ENCODE data around the gene WNT3. TPM values are rescaled to one million over a fixed set of nuclear protein-coding genes. Genes with fewer than 3 reads are reported as not detected.
"Not testable (repeated sequence)": the region's sequence is repeated elsewhere in the genome, so short reads cannot be mapped to it uniquely, and the experiment has no call there.

WNT3 gene
- total RNA-seq, 1 experiment from 2014 or later = 5.3 TPM

DNA sequence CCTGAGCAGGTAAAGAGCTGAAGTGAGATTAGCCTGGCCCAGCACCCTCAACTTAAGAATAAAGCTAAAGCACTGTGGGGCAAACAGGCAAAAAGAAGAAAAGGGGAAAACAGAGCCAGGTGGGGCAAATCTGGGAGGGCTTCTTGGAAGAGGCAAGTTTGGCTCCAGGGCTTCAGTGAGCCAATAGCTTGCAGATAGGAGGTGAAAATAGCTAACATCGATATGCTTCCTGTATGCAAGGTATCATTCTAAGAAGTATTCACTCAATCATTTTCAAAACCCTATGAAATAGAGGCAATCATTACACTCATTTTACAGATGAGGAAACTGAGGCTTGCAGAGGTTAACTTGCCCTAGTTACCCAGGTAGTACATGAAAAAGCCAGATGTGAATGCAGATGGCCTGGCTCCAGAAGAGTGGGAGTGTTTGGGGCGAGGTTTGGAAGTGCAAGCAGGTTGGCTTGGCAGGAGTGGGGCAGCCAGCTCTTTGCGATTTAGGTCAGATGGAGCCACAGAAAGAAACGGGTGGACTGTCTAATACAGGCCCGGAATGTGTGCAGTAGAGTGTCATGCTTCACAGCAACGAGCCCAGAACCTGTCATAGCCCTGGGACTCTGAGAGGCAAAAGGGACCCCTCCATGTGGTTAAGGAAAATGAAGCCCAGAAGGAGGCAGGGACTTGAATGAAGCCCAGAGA lies 5.7 kb downstream of the WNT3 start:
- no peak for DNase-seq (ENCODE audit: low spot score)

DNA sequence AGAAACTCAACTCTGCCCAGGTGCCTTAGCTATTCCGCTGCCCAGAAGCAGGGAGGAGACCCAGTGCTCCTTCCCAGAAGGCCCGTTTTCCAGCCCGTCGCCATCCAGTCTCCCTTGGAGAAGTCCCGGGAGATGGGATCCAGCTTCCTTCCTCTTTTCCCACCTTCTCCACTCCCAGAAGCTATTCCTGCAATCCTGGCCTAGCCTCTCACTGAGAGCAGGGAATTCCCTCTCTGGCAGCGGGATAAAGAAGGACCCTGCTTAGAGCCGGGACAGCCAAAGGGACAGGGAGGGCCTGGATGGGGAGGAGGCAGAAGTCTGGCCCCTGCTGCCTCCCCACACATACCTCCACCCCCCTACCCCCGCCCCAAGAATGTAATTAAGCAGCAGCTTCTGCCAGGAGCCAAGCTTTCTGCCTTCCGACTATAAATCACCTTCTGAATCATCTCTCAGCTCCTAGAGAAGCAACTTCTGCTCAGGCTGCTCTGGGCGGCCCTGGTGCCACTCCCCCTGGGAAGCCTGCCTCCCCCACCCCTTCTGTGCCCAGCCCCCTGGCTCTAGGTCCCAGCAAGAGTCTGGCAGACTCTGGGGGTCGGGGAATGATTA lies 6.4 kb downstream of the WNT3 start:
- peak; percentile 86 for DNase-seq (ENCODE audit: low spot score)

DNA sequence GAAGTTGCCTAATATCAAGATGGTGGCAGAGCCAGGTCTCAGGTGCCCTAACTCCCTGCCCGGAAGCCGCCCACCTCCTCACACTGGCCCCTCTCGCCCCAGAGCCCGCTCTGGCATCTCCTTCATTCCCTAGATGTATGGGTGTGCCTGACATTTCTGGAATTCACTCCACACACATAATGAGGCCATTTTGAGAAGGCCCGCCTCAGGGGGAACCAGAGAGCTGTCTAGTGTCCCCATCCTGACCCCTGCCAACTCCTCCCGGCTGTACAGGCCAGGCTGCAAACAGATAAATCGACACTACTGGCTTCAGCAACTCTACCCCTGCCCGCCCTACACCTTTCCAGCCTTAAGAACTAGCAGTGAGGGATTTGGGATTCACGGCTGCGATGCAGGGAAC lies 7.7 kb downstream of the WNT3 start:
- no peak for DNase-seq (ENCODE audit: low spot score)

DNA sequence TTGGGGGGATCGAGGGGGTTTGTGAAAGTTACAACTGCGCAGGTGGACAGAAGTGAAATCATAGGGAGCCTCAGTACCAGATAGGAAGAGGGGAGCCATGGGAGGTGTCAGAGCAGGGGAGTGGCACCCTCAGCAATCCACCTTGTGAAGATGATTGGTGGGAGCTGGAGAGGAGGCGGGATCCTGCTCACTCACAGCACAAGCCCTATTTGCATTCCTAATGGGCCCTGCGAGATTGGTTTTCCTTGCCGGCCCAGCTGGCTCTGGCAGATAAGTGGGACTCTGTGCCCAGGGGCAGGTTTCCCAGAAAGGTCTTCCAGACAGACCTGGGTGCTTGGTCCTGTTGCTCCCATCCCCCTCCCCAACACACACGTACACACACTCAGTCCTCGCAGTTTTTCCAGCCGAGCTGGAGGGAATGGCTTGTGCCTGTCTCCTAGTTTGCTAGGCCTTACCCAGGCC lies 9.4 kb downstream of the WNT3 start:
- no peak for DNase-seq (ENCODE audit: low spot score)

DNA sequence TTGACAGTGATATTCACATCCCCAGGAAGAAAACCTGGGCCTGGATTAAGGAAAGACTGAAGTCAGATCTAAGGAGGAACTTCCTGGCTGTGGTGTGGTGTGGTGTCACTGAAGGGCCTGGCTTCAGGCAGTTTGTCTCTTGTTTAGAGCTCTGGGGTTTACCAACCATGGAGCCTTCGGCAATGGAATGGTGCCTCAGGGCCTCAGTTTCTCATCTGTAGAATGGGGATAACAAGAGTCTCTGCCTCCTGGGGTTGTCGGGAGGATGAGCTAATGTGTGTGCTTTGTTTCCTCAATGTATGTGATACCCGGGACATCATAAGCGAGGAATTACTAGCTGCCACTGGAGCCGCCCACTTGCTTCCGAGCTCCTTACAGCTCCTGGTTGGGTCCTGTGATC lies 12.7 kb downstream of the WNT3 start:
- no peak for DNase-seq (ENCODE audit: low spot score)

DNA sequence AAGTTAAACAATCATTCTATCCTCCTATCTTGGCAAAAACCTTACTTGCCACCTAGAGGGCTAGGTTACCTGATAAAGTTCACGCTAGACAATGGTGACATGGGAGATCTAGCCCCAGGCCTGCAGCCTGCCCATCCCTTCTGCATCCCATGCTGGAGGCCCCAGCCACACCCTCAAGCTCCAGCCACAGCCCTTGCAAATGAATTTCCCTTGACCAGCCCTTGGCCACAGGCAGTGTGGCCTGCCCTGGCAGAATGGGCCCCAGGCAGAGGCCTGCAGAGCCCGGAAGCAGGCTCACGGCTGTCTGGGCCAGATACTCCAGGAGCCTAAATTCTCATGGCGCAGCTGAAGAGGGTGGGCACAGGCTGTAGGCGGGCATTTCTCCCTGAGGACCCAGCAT lies 14.9 kb downstream of the WNT3 start:
- DNase-seq (ENCODE audit: low spot score) = no peak

DNA sequence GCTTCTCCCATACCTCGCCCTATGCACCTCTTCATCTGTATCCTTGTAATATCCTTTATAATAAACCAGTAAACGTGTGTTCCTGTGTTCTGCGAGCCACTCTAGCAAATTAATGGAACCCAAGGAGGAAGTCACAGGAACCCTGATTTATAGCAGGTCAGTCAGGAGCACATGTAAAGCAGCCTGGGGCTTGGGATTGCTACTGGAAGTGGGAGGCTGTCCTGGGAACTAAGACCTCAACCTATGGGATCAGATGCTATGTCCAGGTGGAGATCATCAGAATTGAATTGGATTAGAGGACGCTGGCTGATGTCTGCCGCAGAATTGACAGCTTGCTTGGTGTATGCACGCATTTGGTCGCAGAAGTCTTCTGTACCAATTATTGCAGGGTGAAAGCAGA lies 15.7 kb downstream of the WNT3 start:
- no peak for DNase-seq (ENCODE audit: low spot score)

DNA sequence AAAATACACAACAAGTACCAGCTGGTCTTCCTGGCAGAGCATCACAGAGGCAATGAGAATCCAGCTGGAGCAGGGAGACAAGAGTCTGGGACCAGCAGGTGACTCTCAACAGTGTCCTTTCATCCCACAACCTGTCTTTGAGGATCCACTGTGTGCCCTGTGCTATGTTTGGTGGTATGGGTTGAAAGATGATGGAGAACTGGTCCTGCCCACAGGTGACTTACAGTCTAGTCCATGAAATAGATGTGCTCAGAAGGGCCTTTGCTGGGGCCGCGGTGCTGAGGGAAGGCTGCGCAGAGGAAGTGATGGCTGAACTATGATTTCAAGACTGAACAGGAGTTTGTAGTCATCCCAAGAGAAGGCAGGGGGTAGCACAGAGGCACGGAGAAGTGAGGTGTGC lies 17.9 kb downstream of the WNT3 start:
- no peak for DNase-seq (ENCODE audit: low spot score)

DNA sequence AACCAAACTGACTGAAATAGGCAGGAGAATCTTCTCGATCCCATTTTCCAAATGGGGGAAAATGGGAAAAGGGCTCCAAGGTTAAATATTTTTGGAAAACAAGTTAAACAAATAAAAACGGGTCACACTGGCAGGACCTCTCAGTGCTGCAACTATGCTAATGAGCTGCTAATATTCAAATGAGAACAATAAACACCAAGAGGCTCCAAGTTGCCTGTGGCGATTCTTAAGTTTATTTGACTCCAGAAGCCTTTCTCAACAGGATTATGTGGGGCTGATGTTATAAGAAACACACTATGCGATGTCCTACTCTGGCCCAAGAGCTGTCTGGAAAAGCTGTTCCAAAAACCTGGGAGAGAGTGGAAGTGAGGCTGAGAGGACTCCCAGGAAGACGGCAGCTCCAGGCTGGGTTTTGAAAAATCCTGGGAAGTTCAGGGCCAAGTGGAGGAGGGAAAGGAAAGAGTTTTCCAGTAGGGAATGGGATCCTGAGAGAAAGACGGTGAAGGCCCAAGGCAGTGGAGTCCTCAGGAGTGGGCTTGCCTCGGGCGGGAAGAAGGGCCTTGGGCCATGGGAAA lies 21.4 kb downstream of the WNT3 start:
- no peak for DNase-seq (ENCODE audit: low spot score)

DNA sequence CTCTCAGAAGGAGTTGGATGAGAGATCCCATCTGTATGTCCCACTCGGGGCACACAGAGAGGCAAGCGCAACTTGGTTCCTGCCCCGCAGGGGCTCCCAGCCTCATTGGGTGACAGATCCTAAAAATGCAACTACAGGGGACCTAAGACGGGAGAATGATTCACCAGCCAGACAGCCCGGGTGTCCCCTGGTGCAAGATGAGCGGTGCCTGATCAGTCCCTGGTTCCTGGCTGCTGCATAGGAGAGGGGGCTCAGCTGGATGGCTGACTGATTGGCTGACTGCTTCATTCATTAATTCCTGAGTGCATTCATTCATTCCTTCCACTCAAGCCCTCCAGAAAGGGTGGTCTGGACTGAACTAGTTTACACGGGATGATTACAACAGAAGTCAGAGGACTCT lies 22.0 kb downstream of the WNT3 start:
- DNase-seq (ENCODE audit: low spot score) = peak; percentile 17

DNA sequence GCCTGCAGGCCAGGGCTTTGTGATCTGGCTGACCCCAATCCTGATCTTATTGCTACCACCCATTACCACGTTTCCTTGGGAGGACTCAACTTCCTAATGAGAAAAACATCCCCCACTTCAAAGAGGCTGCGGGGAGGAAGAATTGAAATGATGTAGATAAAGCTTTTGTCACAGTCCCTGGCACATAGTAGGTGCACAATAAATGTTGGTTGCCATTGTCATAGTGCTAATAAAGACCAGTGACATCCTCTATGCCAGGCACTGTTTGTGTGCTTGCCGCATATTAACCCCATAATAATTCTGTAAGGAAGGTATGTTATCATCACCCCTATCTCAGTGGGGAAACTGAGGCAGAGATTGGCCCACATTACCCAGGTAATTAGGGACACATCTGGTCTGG lies 22.4 kb downstream of the WNT3 start:
- no peak for DNase-seq (ENCODE audit: low spot score)

DNA sequence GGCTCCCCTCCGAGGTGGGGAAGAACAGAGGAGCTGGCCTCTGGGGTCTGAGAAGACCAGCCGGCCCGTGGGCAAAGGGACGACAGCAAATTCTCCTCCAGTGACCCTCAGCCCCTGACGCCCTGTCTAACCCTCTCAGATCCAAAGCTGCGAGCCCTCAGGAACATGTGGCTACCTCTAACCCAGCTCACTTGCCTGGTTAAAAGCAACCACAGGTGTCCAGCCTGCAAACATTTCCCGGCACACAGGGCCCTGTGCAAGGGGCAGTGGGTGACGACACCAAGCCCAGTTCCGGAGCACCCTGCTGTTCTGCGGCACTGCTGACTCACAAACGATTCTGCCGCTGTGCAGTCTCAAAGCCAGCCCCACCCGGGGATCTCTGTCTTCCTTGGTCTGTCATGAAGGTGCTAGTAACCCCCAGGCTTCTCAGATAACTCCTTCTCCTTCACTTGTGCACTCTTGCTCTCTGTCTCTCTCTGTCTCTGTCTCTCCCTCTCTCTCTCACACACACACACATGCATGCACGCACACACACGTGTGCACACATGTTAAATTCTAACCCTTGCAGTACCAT lies 23.0 kb downstream of the WNT3 start:
- peak; percentile 92 for DNase-seq (ENCODE audit: low spot score)

DNA sequence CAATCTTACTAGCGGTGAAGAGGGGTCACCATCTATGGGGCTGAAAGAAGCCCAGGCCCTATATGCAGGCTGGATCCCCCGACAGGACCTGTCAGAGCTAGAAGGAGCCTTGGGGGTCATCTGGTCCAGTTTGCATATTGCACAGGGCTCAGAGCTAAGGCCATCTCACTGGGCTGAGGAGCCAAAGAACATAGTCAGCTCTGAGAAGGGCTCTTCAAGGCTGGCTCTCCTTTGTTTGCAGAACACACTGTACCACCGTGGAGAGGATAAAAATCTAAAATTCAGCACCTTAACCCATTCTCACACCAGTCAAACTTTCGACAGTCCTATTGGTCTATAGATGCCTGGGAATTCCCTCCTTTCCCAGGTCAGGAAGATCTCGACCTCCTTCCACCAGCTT lies 24.2 kb downstream of the WNT3 start:
- no peak for DNase-seq (ENCODE audit: low spot score)

DNA sequence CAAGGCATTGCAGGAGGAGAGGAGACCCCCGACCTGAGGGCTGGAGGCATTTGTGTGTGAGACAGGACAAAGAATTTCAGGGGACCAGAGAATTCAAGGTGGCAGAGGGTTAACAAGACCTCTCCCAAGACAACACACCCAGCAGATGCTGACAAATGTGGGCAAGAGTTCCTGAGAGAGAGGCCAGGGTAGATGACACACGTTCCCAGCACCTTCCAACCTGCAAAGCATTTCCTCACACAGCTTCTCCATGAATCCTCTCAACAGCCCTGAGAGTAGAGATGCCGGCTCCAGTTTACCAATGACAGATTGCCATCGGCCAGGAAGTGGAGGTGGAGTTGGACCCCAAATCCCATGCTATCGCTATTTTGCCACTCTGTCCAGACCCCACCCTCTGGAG lies 25.0 kb downstream of the WNT3 start:
- DNase-seq (ENCODE audit: low spot score) = no peak

DNA sequence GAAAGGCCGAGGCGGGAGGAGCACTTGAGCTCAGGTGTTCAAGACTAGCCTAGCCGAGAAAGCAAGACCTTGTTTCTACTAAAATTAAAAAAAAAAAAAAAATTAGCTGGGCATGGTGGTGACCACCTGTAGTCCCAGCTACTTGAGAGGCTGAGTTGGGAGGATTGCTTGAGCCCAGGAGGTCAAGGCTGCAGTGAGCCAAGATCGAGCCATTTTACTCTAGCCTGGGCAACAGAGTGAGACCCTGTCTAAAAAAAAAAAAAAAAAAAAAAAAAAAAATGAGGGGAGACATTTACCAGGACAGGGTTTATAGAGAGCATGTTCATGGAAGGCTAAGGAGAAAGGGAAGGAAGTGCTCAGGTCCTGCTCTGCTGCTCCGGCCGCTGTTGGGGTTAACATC lies 25.5 kb downstream of the WNT3 start:
- not testable (repeated sequence) for DNase-seq (ENCODE audit: low spot score)

DNA sequence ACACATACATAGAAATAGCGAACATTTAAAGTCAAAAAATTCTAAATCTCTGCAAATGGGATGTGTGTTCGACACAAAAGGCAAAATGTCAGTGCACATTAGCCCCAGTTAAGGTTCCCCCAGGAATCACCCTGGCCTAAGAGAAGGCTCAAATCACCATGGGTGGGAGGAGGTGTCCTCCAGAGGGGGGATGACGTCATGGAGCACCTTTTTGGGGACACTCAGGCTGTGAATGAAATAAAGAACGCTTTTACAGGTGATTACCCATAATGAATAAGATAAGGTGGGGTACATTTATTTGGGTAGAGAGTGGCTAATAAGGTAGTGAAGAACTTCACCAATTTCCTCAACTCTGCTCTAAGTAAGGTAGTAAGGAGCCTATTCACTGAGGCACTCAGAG lies 26.4 kb downstream of the WNT3 start:
- no peak for DNase-seq (ENCODE audit: low spot score)

DNA sequence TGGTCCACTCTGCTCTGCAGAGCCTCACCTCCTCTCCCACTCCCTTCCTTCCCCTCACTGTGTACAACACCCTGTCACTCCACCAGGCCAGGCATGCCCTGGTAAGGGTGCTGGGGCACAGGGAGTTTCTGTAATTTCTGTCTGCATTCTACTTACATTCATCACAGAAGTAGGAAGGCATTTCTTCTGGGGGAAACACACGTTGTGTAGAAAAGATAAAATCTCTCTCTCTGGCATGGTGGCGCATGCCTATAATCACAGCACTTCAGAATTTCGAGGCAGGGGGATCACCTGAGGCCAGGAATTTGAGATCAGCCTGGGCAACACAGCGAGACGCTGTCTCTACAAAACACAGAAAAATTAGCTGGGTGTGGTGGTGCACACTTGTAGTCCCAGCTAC lies 27.0 kb downstream of the WNT3 start:
- no peak for DNase-seq (ENCODE audit: low spot score)

DNA sequence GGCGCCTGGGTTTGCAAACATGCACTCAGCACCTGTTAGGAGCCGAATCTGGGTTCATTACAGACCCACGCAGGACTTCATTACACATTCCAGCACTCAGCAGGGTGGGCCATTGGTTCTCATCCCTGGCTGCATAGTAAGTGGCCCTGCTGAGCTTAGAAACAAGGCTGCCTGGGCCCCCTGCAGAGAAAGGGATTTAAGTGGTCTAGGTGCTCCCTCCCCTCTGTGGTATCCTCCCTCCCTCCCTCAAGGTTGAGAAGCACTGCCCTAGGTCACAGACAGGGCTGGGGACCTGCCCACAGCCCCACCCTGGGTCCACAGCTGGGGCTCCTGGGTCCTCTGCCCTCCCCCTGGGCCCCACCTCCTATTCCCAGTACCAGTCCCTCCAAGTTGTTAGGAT lies 28.3 kb downstream of the WNT3 start:
- DNase-seq (ENCODE audit: low spot score) = no peak

DNA sequence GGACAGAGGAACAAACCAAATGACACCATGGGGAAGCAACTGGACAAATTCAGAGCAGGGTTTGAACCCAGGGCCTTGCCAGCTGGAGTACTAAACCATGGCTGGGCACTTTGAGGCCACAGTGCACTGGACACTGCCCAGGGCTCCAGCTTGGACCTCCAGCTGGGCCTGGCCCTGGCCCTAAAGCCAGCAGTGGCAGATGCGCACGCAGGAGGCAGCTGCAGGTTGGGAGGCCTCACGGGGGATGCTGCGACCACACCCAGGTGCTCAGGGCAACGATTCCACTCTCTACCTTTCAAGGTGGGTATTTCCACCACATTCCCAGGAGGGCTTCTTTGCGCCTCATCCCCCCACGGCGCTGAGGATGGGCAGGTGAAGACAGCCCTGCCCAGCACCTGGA lies 28.9 kb downstream of the WNT3 start:
- DNase-seq (ENCODE audit: low spot score) = no peak

DNA sequence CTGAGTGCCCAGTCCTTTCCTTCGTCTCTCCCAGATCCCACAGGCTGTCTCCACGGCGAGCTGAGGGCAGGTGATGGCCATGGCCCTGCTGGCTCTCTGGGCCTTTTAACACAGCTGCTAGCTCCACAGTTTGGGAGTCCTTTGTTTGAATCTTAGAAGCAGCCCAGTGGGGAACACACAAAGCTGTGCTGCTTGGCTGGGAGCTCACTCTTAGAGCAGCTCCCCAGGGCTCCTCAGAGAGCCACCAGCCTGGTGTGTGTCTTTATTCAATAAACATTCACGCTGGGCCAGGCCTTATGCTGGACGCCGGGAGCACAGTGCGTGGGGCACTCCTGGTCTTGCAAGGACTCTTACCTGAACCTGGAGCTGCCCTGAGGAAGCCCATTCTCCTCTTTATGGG lies 29.7 kb downstream of the WNT3 start:
- no peak for DNase-seq (ENCODE audit: low spot score)

DNA sequence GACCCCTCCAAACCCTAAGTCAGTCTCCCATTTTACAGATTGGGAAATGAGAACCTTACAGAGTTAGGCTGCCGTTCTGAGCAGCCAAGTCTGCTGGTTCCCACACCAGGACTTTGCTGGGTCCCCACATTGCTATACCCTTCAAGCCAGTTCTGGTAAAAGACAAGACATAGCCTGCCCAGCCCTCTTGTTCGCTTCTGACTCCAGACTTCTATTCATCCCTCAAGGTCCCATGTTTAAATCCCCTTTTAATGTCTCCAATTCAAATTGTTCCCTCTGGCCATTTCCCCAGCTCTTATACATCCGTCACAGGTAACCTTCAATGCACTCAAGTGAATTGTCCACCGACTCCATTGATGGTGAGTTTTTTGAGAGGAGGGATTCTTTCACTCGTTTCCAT lies 30.2 kb downstream of the WNT3 start:
- no peak for DNase-seq (ENCODE audit: low spot score)

DNA sequence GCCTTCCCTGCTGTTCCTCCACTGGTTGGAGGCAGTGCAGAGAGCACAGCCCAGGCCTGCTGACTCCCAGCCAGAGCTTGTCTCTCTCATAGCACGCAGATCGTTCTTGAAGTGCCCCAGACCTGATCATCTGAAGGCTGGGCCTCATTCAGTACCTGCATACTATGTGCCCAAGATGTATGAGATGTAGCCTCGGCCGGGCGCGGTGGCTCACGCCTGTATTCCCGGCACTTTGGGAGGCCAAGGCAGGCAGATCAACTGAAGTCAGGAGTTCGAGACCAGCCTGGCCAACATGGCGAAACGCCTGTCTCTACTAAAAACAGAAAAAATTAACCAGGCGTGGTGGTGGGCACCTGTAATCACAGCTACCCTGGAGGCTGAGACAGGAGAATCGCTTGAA lies 31.0 kb downstream of the WNT3 start:
- no peak for DNase-seq (ENCODE audit: low spot score)

DNA sequence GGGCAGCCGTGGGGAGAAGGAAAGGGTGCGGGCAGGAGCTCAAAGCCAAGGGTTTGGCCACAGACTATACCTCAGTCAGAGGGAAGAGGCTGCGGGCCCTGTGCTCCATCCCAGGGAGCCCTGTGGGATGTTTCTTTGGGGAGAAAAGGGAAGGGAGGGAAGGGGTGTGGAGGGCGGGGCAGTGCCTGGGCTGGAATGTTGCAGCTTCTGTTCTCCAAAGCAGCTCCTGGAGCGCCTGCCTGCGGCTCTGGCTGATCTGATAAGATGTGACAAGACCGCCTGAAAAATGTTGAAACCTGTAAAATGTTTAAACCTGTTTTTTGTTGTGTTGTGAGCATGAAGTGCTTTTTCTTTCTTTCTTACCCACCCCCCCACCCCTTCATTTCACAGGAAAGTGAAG lies 32.8 kb downstream of the WNT3 start:
- no peak for DNase-seq (ENCODE audit: low spot score)

All from A172 (cell line).